ENCODE measurements around the gene CD2BP2. TPM values are rescaled to one million over a fixed set of nuclear protein-coding genes. Genes with fewer than 3 reads are reported as not detected.

The CD2BP2 gene
- total and polyA plus RNA-seq, 2 of the 13 experiments (the other 11 are each of a cell fraction or from before 2014, with no cell fraction given), result 24.9 to 54.6 TPM

DNA sequence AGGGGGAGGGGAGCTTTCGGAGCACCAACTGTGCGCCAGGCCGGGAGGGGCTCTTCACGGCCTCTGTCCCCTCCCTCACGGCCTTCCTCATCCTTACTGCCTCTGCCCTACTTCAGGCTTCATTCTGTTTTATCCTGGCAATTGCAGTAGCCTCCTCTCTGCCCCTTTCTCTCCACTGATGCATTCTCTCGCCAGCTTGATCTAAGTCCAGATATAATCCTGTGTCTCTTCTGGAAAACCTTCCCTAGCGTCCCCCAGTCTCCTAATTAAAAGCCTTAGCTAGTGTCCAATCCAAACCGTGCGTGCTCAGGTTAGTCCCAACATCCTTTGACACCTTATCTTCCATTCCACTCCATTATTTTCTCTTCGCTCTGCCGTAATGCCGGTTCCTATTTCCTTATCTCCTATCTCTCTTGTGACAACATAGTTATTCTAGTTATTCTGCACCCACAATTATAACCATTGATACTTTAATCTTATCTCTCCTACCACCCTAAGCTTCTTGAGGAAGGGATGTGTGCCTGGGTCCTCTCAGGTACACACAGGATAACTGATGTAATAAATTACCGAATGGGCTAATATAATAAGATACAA, 41.0 kb upstream of the CD2BP2 start (continued):
- TF ChIP-seq NONO (IDR thresholded peaks at IDR 0.05), result no peak
- TF ChIP-seq NONO (CRISPR knock-in tag; conservative IDR thresholded peaks at IDR 0.05), result 0 out of 2 replicates have a peak, but pooled peaks have one; percentile 1
- TF ChIP-seq, protein P1, sequence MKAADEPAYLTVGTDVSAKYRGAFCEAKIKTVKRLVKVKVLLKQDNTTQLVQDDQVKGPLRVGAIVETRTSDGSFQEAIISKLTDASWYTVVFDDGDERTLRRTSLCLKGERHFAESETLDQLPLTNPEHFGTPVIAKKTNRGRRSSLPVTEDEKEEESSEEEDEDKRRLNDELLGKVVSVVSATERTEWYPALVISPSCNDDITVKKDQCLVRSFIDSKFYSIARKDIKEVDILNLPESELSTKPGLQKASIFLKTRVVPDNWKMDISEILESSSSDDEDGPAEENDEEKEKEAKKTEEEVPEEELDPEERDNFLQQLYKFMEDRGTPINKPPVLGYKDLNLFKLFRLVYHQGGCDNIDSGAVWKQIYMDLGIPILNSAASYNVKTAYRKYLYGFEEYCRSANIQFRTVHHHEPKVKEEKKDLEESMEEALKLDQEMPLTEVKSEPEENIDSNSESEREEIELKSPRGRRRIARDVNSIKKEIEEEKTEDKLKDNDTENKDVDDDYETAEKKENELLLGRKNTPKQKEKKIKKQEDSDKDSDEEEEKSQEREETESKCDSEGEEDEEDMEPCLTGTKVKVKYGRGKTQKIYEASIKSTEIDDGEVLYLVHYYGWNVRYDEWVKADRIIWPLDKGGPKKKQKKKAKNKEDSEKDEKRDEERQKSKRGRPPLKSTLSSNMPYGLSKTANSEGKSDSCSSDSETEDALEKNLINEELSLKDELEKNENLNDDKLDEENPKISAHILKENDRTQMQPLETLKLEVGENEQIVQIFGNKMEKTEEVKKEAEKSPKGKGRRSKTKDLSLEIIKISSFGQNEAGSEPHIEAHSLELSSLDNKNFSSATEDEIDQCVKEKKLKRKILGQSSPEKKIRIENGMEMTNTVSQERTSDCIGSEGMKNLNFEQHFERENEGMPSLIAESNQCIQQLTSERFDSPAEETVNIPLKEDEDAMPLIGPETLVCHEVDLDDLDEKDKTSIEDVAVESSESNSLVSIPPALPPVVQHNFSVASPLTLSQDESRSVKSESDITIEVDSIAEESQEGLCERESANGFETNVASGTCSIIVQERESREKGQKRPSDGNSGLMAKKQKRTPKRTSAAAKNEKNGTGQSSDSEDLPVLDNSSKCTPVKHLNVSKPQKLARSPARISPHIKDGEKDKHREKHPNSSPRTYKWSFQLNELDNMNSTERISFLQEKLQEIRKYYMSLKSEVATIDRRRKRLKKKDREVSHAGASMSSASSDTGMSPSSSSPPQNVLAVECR (CRISPR knock-in tag; IDR thresholded peaks at IDR 0.05; ENCODE audit: borderline replicate concordance), result no peak; the same call in 1 of the 2 replicates
- peak; percentile 11; the same call in 1 of the 2 replicates for TF ChIP-seq ZNF652 (CRISPR knock-in tag; IDR thresholded peaks at IDR 0.05; ENCODE audit: borderline replicate concordance, low read depth)
- TF ChIP-seq GLI4 (CRISPR knock-in tag; IDR thresholded peaks at IDR 0.05; ENCODE audit: borderline replicate concordance), result peak; percentile 84; the same call in 1 of the 2 replicates
- TF ChIP-seq ZNF564 (CRISPR knock-in tag; IDR thresholded peaks at IDR 0.05), result peak; percentile 12; the same call in 1 of the 2 replicates
- TF ChIP-seq ZMYM4 (CRISPR knock-in tag; IDR thresholded peaks at IDR 0.05), result 0 out of 2 replicates have a peak, but pooled peaks have one; percentile 20
- TF ChIP-seq ZFP37 (CRISPR knock-in tag; IDR thresholded peaks at IDR 0.05; ENCODE audit: borderline replicate concordance), result 0 out of 2 replicates have a peak, but pooled peaks have one; percentile 50
- TF ChIP-seq ZNF556 (CRISPR knock-in tag; IDR thresholded peaks at IDR 0.05; ENCODE audit: borderline replicate concordance), result 0 out of 2 replicates have a peak, but pooled peaks have one; percentile 11
- peak; percentile 76; the same call in 1 of the 2 replicates for TF ChIP-seq NFATC3 (CRISPR knock-in tag; IDR thresholded peaks at IDR 0.05)
- TF ChIP-seq, protein P2, sequence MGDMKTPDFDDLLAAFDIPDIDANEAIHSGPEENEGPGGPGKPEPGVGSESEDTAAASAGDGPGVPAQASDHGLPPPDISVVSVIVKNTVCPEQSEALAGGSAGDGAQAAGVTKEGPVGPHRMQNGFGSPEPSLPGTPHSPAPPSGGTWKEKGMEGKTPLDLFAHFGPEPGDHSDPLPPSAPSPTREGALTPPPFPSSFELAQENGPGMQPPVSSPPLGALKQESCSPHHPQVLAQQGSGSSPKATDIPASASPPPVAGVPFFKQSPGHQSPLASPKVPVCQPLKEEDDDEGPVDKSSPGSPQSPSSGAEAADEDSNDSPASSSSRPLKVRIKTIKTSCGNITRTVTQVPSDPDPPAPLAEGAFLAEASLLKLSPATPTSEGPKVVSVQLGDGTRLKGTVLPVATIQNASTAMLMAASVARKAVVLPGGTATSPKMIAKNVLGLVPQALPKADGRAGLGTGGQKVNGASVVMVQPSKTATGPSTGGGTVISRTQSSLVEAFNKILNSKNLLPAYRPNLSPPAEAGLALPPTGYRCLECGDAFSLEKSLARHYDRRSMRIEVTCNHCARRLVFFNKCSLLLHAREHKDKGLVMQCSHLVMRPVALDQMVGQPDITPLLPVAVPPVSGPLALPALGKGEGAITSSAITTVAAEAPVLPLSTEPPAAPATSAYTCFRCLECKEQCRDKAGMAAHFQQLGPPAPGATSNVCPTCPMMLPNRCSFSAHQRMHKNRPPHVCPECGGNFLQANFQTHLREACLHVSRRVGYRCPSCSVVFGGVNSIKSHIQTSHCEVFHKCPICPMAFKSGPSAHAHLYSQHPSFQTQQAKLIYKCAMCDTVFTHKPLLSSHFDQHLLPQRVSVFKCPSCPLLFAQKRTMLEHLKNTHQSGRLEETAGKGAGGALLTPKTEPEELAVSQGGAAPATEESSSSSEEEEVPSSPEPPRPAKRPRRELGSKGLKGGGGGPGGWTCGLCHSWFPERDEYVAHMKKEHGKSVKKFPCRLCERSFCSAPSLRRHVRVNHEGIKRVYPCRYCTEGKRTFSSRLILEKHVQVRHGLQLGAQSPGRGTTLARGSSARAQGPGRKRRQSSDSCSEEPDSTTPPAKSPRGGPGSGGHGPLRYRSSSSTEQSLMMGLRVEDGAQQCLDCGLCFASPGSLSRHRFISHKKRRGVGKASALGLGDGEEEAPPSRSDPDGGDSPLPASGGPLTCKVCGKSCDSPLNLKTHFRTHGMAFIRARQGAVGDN (CRISPR knock-in tag; IDR thresholded peaks at IDR 0.05), result 0 out of 2 replicates have a peak, but pooled peaks have one; percentile 0
- TF ChIP-seq PAF1 (CRISPR knock-in tag; IDR thresholded peaks at IDR 0.05), result no peak
- peak; percentile 7; the same call in 1 of the 2 replicates for TF ChIP-seq NR1H2 (CRISPR knock-in tag; IDR thresholded peaks at IDR 0.05; ENCODE audit: borderline replicate concordance, low read depth)
- TF ChIP-seq ZNF10 (CRISPR knock-in tag; IDR thresholded peaks at IDR 0.05; ENCODE audit: borderline replicate concordance, low read depth), result 0 out of 2 replicates have a peak, but pooled peaks have one; percentile 32
- TF ChIP-seq KLF13 (CRISPR knock-in tag; IDR thresholded peaks at IDR 0.05), result 0 out of 2 replicates have a peak, but pooled peaks have one; percentile 76
- no peak for TF ChIP-seq NBN (conservative IDR thresholded peaks at IDR 0.05)
- TF ChIP-seq ZNF350 (CRISPR knock-in tag; IDR thresholded peaks at IDR 0.05; ENCODE audit: borderline replicate concordance, low read depth), result 0 out of 2 replicates have a peak, but pooled peaks have one; percentile 18
- TF ChIP-seq, protein P3, sequence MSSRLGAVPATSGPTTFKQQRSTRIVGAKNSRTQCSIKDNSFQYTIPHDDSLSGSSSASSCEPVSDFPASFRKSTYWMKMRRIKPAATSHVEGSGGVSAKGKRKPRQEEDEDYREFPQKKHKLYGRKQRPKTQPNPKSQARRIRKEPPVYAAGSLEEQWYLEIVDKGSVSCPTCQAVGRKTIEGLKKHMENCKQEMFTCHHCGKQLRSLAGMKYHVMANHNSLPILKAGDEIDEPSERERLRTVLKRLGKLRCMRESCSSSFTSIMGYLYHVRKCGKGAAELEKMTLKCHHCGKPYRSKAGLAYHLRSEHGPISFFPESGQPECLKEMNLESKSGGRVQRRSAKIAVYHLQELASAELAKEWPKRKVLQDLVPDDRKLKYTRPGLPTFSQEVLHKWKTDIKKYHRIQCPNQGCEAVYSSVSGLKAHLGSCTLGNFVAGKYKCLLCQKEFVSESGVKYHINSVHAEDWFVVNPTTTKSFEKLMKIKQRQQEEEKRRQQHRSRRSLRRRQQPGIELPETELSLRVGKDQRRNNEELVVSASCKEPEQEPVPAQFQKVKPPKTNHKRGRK (CRISPR knock-in tag; IDR thresholded peaks at IDR 0.05), result 0 out of 2 replicates have a peak, but pooled peaks have one; percentile 19
